ENCODE data around the gene TTLL5. TPM values are rescaled to one million over a fixed set of nuclear protein-coding genes. Genes with fewer than 3 reads are reported as not detected.

The TTLL5 gene
- polyA plus RNA-seq, 3 donors, result 4.2 to 7.2 (median 4.7) TPM

DNA sequence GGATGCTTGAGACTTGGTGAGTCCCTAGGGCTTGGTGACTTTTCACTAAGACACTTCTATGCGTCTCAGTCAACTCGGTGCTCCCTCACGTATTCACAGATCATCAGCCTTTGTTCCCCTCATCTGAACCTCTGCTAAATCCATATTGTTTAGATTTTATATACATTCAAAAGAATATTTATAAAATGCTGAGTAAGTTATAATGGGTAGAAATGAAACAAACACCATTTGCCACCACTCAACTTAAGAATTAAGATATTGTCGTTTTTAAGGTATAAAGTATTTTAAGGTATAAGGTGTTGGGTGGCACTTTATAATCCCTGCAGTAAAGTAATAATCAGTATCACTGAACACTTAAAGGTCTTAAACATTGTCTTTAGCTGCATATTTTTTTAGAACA, 103.0 kb downstream of the TTLL5 start:
- Histone ChIP-seq H3K4me2 (replicated peaks; ENCODE audit: extremely low read depth, low read length, poor library complexity, severe bottlenecking) (no peak overlapping the region), H4K20me1 (ENCODE audit: insufficient read depth, low read length) (no peaks in the 10 kb centered on the region), H3K79me2 (ENCODE audit: insufficient read depth, low read length) (no peaks in the 10 kb centered on the region), H3K36me3 (replicated peaks in 1 of 2; ENCODE audit: control insufficient read depth in 1 of 2, insufficient read depth in 2 of 2, low read length in 2 of 2) (peaks cover 3 to 15% of the 10 kb centered on the region in 2 donors), H3K9me3 (replicated peaks in 1 of 2; ENCODE audit: control insufficient read depth in 1 of 2, insufficient read depth in 1 of 2, low read length in 2 of 2) (no peaks in the 10 kb centered on the region), H3K4me3 (replicated peaks in 1 of 3; ENCODE audit: low read depth in 2 of 3, low read length in 3 of 3) (no peak overlapping the region), H2AFZ (ENCODE audit: insufficient read depth, low read depth, low read length, poor library complexity, severe bottlenecking) (no peak overlapping the region), H3K4me1 (ENCODE audit: control insufficient read depth in 1 of 2, insufficient read depth in 2 of 2, low read length in 2 of 2) (no peaks in the 10 kb centered on the region), H3K27me3 (ENCODE audit: control insufficient read depth in 2 of 2, insufficient read depth in 2 of 2, low read length in 2 of 2) (no peaks in the 10 kb centered on the region), H3K9ac (ENCODE audit: insufficient read depth, low read length, poor library complexity, severe bottlenecking) (no peak overlapping the region), H3K27ac (ENCODE audit: low read depth in 1 of 2, low read length in 2 of 2) (no peak overlapping the region)
- no peak for DNase-seq
- TF ChIP-seq, protein P1, sequence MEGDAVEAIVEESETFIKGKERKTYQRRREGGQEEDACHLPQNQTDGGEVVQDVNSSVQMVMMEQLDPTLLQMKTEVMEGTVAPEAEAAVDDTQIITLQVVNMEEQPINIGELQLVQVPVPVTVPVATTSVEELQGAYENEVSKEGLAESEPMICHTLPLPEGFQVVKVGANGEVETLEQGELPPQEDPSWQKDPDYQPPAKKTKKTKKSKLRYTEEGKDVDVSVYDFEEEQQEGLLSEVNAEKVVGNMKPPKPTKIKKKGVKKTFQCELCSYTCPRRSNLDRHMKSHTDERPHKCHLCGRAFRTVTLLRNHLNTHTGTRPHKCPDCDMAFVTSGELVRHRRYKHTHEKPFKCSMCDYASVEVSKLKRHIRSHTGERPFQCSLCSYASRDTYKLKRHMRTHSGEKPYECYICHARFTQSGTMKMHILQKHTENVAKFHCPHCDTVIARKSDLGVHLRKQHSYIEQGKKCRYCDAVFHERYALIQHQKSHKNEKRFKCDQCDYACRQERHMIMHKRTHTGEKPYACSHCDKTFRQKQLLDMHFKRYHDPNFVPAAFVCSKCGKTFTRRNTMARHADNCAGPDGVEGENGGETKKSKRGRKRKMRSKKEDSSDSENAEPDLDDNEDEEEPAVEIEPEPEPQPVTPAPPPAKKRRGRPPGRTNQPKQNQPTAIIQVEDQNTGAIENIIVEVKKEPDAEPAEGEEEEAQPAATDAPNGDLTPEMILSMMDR (IDR thresholded peaks at IDR 0.05), result no peak
- peaks cover 16 to 20% of the 10 kb centered on the region in 2 donors for H3K36me3 Mint-ChIP-seq
- WGBS (ENCODE audit: insufficient coverage), result no CpG with 5 or more reads among the region's 4 CpGs
- H3K4me3 Mint-ChIP-seq, result no peak overlapping the region
- H3K27me3 Mint-ChIP-seq (ENCODE audit: low read depth in 3 of 3), result peaks cover 0 to 2% (median 0%) of the 10 kb centered on the region in 3 donors
- intact Hi-C loops (cut with micrococcal nuclease), result no loop called here
- H3K4me1 Mint-ChIP-seq, result no peaks in the 10 kb centered on the region
- H3K27ac Mint-ChIP-seq, result no peak overlapping the region
- no peaks in the 10 kb centered on the region for H3K9me3 Mint-ChIP-seq

DNA sequence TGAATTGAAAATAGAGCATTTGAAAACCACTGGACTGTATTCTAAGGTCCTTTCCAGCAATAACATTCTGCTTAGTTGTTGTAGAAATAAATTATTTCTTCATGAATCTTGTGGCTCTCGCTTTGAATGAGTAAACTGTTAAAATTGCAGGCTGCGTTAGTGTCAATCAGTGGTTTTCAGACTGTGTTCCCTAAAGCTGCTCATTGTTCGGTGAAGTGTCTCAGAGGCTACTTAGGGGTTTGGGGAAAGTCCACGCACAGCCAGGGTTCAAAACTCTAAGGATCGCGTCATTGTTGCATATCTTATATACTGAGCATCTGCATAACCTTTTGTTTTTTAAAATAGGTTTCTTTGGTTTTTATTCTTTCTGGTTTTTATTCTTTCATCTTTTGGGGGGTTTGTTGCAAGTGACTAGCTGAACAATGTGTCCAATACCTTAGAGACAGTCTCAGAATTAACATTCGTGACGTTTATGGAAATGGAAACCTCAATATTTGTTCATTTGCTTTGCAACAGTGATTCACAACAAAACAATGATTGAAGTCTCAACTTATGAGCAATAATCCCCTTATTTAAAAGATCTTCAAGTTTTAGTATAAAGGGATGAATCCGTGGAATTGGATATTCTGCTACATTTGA, 108.1 kb downstream of the TTLL5 start:
- WGBS (ENCODE audit: insufficient coverage), result no CpG with 5 or more reads among the region's 9 CpGs
- peaks cover 0 to 2% (median 0%) of the 10 kb centered on the region in 3 donors for H3K27me3 Mint-ChIP-seq (ENCODE audit: low read depth in 3 of 3)
- TF ChIP-seq, protein P1 (IDR thresholded peaks at IDR 0.05), result no peak

More for the DNA sequence above, 108.1 kb downstream of the TTLL5 start:
- Mint-ChIP-seq H3K27ac (no peak overlapping the region), H3K9me3 (no peaks in the 10 kb centered on the region), H3K4me3 (no peak overlapping the region), H3K4me1 (no peaks in the 10 kb centered on the region), H3K36me3 (peaks cover 18 to 20% of the 10 kb centered on the region in 2 donors)
- Histone ChIP-seq H3K79me2 (ENCODE audit: insufficient read depth, low read length) (no peaks in the 10 kb centered on the region), H3K36me3 (replicated peaks in 1 of 2; ENCODE audit: control insufficient read depth in 1 of 2, insufficient read depth in 2 of 2, low read length in 2 of 2) (peaks cover 9 to 22% of the 10 kb centered on the region in 2 donors), H3K4me3 (replicated peaks in 1 of 3; ENCODE audit: low read depth in 2 of 3, low read length in 3 of 3) (no peak overlapping the region), H3K9me3 (replicated peaks in 1 of 2; ENCODE audit: control insufficient read depth in 1 of 2, insufficient read depth in 1 of 2, low read length in 2 of 2) (no peaks in the 10 kb centered on the region), H3K4me2 (replicated peaks; ENCODE audit: extremely low read depth, low read length, poor library complexity, severe bottlenecking) (no peak overlapping the region), H3K27ac (ENCODE audit: low read depth in 1 of 2, low read length in 2 of 2) (no peak overlapping the region), H3K9ac (ENCODE audit: insufficient read depth, low read length, poor library complexity, severe bottlenecking) (no peak overlapping the region), H4K20me1 (ENCODE audit: insufficient read depth, low read length) (no peaks in the 10 kb centered on the region), H3K27me3 (ENCODE audit: control insufficient read depth in 2 of 2, insufficient read depth in 2 of 2, low read length in 2 of 2) (no peaks in the 10 kb centered on the region), H2AFZ (ENCODE audit: insufficient read depth, low read depth, low read length, poor library complexity, severe bottlenecking) (no peak overlapping the region), H3K4me1 (ENCODE audit: control insufficient read depth in 1 of 2, insufficient read depth in 2 of 2, low read length in 2 of 2) (no peaks in the 10 kb centered on the region)
- intact Hi-C loops (cut with micrococcal nuclease), result no loop called here
- DNase-seq, result no peak

Measured in CD14-positive monocyte (primary cell).